GM12891 (cell line): Measurements from ENCODE around the gene ESYT2.

ENCODE experiments used
- PAX5 ChIP-seq: IDR thresholded peaks from 2 replicates; pipeline ENCODE4 v1.6.1; 2011; ENCODE audit warnings: low read length, moderate library complexity, mild to moderate bottlenecking; ENCODE audit not compliant: insufficient read depth, severe bottlenecking
- POLR2A ChIP-seq: IDR thresholded peaks from 2 replicates; pipeline ENCODE4 v1.6.1; 2011; ENCODE audit warnings: low read depth, low read length, control low read depth
- POLR2AphosphoS5 ChIP-seq: IDR thresholded peaks from 2 replicates; pipeline ENCODE4 v1.6.1; 2011; ENCODE audit warnings: low read depth, low read length, control low read depth
- POU2F2 ChIP-seq: IDR thresholded peaks from 2 replicates; pipeline ENCODE4 v1.6.1; 2011; ENCODE audit warnings: low read depth, mild to moderate bottlenecking, control low read depth, low read length, moderate library complexity
- SPI1 ChIP-seq: IDR thresholded peaks from 2 replicates; pipeline ENCODE4 v1.6.1; 2011; ENCODE audit warnings: low read depth, low read length, control low read depth
- TAF1 ChIP-seq: IDR thresholded peaks from 2 replicates; pipeline ENCODE4 v1.6.1; 2011; ENCODE audit warnings: low read depth, low read length, control low read depth

DNA sequence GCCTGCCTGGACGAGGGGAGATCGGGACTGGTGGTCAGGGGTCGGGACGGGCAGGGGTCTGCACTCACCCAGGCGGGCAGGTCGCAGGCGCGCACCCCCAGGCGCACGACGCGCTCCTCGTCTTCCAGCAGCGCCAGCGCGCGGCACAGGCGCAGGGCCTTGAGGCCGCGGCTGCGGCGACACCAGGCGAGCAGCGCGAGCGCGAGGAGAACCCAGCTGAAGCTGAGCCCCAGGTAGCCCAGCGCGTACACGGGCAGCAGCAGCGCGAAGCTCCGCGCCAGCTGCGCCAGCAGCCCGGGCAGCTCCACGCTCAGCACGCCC lies 328 bp downstream of the ESYT2 start:
- TF ChIP-seq POLR2AphosphoS5 = no peak
- TF ChIP-seq POLR2A = no peak
- TF ChIP-seq TAF1 = no peak
- TF ChIP-seq PAX5 = no peak
- no peak for TF ChIP-seq POU2F2
- no peak for TF ChIP-seq SPI1
